Measurements from ENCODE around the gene DENND4A.

DNA sequence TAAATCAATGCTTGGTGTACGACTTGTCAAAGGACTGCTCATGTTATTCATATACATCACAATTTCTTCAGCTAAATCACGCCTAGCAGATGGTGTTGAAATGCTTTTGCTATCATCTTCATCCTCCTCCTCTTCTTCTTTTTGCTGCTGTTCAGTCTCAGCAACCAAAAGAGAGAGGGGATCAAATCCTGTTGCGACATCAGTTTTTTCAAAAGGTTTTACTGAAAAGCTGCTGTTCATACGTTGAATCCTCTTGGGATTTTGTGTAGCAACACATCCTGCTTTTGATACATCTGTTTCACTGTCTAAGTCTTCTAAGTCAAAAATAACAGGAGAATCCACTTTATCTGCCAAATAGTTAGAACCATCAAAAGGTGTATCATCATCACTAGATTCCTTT, 101.3 kb downstream of the DENND4A start:
- TF ChIP-seq, protein P1, sequence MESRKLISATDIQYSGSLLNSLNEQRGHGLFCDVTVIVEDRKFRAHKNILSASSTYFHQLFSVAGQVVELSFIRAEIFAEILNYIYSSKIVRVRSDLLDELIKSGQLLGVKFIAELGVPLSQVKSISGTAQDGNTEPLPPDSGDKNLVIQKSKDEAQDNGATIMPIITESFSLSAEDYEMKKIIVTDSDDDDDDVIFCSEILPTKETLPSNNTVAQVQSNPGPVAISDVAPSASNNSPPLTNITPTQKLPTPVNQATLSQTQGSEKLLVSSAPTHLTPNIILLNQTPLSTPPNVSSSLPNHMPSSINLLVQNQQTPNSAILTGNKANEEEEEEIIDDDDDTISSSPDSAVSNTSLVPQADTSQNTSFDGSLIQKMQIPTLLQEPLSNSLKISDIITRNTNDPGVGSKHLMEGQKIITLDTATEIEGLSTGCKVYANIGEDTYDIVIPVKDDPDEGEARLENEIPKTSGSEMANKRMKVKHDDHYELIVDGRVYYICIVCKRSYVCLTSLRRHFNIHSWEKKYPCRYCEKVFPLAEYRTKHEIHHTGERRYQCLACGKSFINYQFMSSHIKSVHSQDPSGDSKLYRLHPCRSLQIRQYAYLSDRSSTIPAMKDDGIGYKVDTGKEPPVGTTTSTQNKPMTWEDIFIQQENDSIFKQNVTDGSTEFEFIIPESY (IDR thresholded peaks at IDR 0.05; ENCODE audit: borderline replicate concordance, low read depth): no peak
- no peak for TF ChIP-seq TEAD4 (IDR thresholded peaks at IDR 0.05; ENCODE audit: borderline replicate concordance, insufficient read depth)
